Measurements from ENCODE around the gene TMBIM1.

GRCh38 chr2:218270721-218271486, 21.4 kb downstream of the TMBIM1 start:
- TF ChIP-seq GATA2 (IDR thresholded peaks at IDR 0.05; ENCODE audit: low read depth, low read length): no peak
- TF ChIP-seq GATA3 (IDR thresholded peaks at IDR 0.05; ENCODE audit: low read depth, low read length): no peak

All from SH-SY5Y (cell line).